HEK293 (cell line): ENCODE measurements around the gene COPE.

Source experiments
- CTCF ChIP-seq: fragments of 450-650 bp; formaldehyde crosslinking; IDR thresholded peaks from 2 replicates; pipeline ENCODE4 v1.5.1; 2016; ENCODE audit warnings: missing biosample characterization, missing genetic modification characterization
- GLI2 ChIP-seq: fragments of 450-650 bp; formaldehyde crosslinking; IDR thresholded peaks from 2 replicates; pipeline ENCODE4; 2017; ENCODE audit warnings: missing biosample characterization, missing genetic modification characterization, low read depth, borderline replicate concordance
- KLF8 ChIP-seq: fragments of 450-650 bp; formaldehyde crosslinking; IDR thresholded peaks from 2 replicates; pipeline ENCODE4 v1.5.1; 2016; ENCODE audit warnings: missing biosample characterization, missing genetic modification characterization
- REST ChIP-seq: fragments of 450-650 bp; formaldehyde crosslinking; IDR thresholded peaks from 2 replicates; pipeline ENCODE4 v1.5.1; 2016; ENCODE audit warnings: missing biosample characterization, missing genetic modification characterization
- TCF7L2 ChIP-seq: IDR thresholded peaks from 2 replicates; pipeline ENCODE4 v1.6.1; 2011; ENCODE audit warnings: low read depth, mild to moderate bottlenecking, inconsistent platforms, low read length, moderate library complexity, borderline replicate concordance
- ZBTB20 ChIP-seq: fragments of 450-650 bp; formaldehyde crosslinking; IDR thresholded peaks from 2 replicates; pipeline ENCODE4 v1.5.1; 2016; ENCODE audit warnings: missing biosample characterization, missing genetic modification characterization
- ZBTB49 ChIP-seq: fragments of 450-650 bp; formaldehyde crosslinking; IDR thresholded peaks from 2 replicates; pipeline ENCODE4 v1.5.1; 2016; ENCODE audit warnings: missing biosample characterization, missing genetic modification characterization, low read depth
- ZNF26 ChIP-seq: fragments of 450-650 bp; formaldehyde crosslinking; IDR thresholded peaks from 2 replicates; pipeline ENCODE4 v1.5.1; 2016; ENCODE audit warnings: missing biosample characterization, missing genetic modification characterization
- ZNF394 ChIP-seq: fragments of 450-650 bp; formaldehyde crosslinking; IDR thresholded peaks from 2 replicates; pipeline ENCODE4 v1.5.1; 2016; ENCODE audit warnings: missing biosample characterization, missing genetic modification characterization, mild to moderate bottlenecking, moderate library complexity, borderline replicate concordance
- ZNF501 ChIP-seq: fragments of 450-650 bp; formaldehyde crosslinking; IDR thresholded peaks from 2 replicates; pipeline ENCODE4 v1.5.1; 2016; ENCODE audit warnings: missing biosample characterization, missing genetic modification characterization
- ZNF580 ChIP-seq: fragments of 450-650 bp; formaldehyde crosslinking; IDR thresholded peaks from 2 replicates; pipeline ENCODE4 v1.5.1; 2016; ENCODE audit warnings: missing biosample characterization, missing genetic modification characterization

GRCh38 chr19:18875726-18876125 lies 43.5 kb downstream of the COPE start:
- TF ChIP-seq CTCF (tag by site-specific recombination) (no peak), ZNF394 (no peak), ZNF501 (no peak), ZNF580 (tag by site-specific recombination) (no peak), ZBTB49 (tag by site-specific recombination) (no peak), KLF8 (tag by site-specific recombination) (no peak), REST (tag by site-specific recombination) (no peak), ZNF26 (no peak), ZBTB20 (tag by site-specific recombination) (no peak), GLI2 (no peak), TCF7L2 (no peak)
